Measurements from ENCODE around the gene NFYA.

NFYA gene

DNA sequence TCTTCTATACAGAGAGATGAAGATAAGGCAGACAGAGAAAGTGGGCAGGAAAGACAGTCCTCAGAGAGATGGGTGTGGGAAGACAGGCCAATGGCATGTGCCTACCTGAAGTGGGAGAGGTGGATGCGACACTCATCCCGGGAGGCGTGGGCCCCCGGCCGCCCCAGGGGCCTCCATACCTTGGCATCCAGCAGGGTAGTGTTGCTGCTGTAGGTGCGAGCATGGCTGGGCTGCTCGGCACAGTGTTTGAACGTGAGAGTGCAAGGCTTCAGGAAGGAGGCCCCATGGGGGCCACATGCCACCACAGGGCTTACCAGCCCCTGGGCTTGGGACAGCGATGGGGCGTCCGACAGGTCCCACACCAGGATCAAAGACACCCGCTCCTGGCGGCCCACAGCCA is 39.0 kb upstream of the NFYA start:
- POLR2A ChIA-PET = no interaction called here
- Histone ChIP-seq H3K27ac (ENCODE audit: extremely low read depth, low read depth, low read length) (no peak overlapping the region), H3K36me3 (ENCODE audit: control insufficient read depth in 2 of 2, insufficient read depth in 1 of 2, low read length in 2 of 2) (no peaks in the 10 kb centered on the region), H3K4me1 (ENCODE audit: control insufficient read depth, insufficient read depth, low read length) (no peaks in the 10 kb centered on the region), H3K9me3 (ENCODE audit: control insufficient read depth, insufficient read depth, low read depth, low read length) (no peaks in the 10 kb centered on the region), H3K4me3 (ENCODE audit: low read depth, low read length) (no peak overlapping the region)
- TF ChIP-seq, protein P1, sequence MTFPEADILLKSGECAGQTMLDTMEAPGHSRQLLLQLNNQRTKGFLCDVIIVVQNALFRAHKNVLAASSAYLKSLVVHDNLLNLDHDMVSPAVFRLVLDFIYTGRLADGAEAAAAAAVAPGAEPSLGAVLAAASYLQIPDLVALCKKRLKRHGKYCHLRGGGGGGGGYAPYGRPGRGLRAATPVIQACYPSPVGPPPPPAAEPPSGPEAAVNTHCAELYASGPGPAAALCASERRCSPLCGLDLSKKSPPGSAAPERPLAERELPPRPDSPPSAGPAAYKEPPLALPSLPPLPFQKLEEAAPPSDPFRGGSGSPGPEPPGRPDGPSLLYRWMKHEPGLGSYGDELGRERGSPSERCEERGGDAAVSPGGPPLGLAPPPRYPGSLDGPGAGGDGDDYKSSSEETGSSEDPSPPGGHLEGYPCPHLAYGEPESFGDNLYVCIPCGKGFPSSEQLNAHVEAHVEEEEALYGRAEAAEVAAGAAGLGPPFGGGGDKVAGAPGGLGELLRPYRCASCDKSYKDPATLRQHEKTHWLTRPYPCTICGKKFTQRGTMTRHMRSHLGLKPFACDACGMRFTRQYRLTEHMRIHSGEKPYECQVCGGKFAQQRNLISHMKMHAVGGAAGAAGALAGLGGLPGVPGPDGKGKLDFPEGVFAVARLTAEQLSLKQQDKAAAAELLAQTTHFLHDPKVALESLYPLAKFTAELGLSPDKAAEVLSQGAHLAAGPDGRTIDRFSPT (tag by site-specific recombination; IDR thresholded peaks at IDR 0.05) = no peak
- TF ChIP-seq, protein P2, sequence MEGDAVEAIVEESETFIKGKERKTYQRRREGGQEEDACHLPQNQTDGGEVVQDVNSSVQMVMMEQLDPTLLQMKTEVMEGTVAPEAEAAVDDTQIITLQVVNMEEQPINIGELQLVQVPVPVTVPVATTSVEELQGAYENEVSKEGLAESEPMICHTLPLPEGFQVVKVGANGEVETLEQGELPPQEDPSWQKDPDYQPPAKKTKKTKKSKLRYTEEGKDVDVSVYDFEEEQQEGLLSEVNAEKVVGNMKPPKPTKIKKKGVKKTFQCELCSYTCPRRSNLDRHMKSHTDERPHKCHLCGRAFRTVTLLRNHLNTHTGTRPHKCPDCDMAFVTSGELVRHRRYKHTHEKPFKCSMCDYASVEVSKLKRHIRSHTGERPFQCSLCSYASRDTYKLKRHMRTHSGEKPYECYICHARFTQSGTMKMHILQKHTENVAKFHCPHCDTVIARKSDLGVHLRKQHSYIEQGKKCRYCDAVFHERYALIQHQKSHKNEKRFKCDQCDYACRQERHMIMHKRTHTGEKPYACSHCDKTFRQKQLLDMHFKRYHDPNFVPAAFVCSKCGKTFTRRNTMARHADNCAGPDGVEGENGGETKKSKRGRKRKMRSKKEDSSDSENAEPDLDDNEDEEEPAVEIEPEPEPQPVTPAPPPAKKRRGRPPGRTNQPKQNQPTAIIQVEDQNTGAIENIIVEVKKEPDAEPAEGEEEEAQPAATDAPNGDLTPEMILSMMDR (tag by site-specific recombination; IDR thresholded peaks at IDR 0.05) = no peak
- no peak for TF ChIP-seq ZNF747 (tag by site-specific recombination; IDR thresholded peaks at IDR 0.05)
- TF ChIP-seq, protein P3, sequence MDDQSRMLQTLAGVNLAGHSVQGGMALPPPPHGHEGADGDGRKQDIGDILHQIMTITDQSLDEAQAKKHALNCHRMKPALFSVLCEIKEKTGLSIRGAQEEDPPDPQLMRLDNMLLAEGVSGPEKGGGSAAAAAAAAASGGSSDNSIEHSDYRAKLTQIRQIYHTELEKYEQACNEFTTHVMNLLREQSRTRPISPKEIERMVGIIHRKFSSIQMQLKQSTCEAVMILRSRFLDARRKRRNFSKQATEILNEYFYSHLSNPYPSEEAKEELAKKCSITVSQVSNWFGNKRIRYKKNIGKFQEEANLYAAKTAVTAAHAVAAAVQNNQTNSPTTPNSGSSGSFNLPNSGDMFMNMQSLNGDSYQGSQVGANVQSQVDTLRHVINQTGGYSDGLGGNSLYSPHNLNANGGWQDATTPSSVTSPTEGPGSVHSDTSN (CRISPR knock-in tag; IDR thresholded peaks at IDR 0.05) = no peak
- TF ChIP-seq YY2 (tag by site-specific recombination; IDR thresholded peaks at IDR 0.05) = no peak
- TF ChIP-seq SCRT2 (tag by site-specific recombination; IDR thresholded peaks at IDR 0.05) = no peak
- CTCF ChIA-PET = no interaction called here

DNA sequence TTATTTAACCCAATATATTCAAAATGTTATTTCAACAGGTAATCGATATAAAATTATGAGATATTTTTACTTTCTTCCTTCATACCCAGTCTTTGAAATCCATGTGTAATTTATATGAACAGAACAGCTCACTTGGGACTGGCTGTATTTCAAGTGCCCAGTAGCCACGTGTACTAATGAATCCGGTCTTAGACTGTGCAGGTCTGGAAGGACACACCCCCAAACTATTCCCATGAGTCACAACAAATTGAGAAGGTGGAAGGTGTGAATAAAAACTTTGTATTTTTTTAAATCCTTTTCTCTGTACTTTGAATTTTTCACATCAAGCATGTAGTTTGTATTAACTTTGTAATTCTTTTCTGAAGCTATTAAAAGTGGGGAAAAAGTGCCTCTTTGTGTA is 36.6 kb upstream of the NFYA start:
- Histone ChIP-seq H3K4me3 (ENCODE audit: low read depth, low read length) (no peak overlapping the region), H3K27ac (ENCODE audit: extremely low read depth, low read depth, low read length) (no peak overlapping the region), H3K4me1 (ENCODE audit: control insufficient read depth, insufficient read depth, low read length) (no peaks in the 10 kb centered on the region), H3K36me3 (ENCODE audit: control insufficient read depth in 2 of 2, insufficient read depth in 1 of 2, low read length in 2 of 2) (no peaks in the 10 kb centered on the region), H3K9me3 (ENCODE audit: control insufficient read depth, insufficient read depth, low read depth, low read length) (no peaks in the 10 kb centered on the region)
- ChIA-PET POLR2A (interaction anchor here (1.2 kb wide), 1 partner anchor 36 kb away, joined by 3 read pairs; the partner anchor contains the start of gene NFYA), CTCF (interaction anchor here (0.6 to 8.3 kb wide), 14 partner anchors 9 to 708 kb away, joined by 3 to 146 read pairs (median 4); partner anchors contain the start of gene APOBEC2)
- TF ChIP-seq KLF10 (tag by site-specific recombination; IDR thresholded peaks at IDR 0.05) (peak; percentile 41; the same call in 1 of the 2 replicates), ZNF654 (tag by site-specific recombination; IDR thresholded peaks at IDR 0.05; ENCODE audit: low read depth) (no peak)

DNA sequence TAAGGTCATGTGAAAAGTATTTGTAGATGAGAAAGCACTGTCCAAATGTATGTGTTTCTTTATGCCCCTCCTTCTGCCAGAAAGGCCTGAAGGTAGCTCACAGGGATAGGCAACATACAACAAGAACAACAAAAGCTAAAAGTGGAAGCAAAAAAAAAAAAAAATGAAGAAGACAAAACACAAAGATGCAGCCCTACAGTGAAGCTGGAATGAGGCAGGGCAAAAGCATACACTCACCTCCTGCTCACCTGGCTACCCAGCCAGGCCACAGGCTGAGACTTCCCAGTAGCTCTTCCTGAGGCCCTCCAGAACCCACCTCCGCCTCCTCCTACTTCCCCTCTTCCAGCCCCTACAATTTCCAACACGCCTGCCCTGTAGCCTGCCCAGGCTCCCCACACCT is 36.2 kb upstream of the NFYA start:
- TF ChIP-seq ZNF274 (IDR thresholded peaks at IDR 0.05; ENCODE audit: low read length) = no peak
- TF ChIP-seq ZNF274 (tag by site-specific recombination; IDR thresholded peaks at IDR 0.05; ENCODE audit: borderline replicate concordance) = no peak
- TF ChIP-seq, protein P4, sequence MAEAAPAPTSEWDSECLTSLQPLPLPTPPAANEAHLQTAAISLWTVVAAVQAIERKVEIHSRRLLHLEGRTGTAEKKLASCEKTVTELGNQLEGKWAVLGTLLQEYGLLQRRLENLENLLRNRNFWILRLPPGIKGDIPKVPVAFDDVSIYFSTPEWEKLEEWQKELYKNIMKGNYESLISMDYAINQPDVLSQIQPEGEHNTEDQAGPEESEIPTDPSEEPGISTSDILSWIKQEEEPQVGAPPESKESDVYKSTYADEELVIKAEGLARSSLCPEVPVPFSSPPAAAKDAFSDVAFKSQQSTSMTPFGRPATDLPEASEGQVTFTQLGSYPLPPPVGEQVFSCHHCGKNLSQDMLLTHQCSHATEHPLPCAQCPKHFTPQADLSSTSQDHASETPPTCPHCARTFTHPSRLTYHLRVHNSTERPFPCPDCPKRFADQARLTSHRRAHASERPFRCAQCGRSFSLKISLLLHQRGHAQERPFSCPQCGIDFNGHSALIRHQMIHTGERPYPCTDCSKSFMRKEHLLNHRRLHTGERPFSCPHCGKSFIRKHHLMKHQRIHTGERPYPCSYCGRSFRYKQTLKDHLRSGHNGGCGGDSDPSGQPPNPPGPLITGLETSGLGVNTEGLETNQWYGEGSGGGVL (tag by site-specific recombination; IDR thresholded peaks at IDR 0.05) = no peak
- no peak for TF ChIP-seq ZNF501 (tag by site-specific recombination; IDR thresholded peaks at IDR 0.05)
- no peak for TF ChIP-seq ZNF664 (tag by site-specific recombination; IDR thresholded peaks at IDR 0.05)
- no peak for TF ChIP-seq TRIM28 (IDR thresholded peaks at IDR 0.05; ENCODE audit: borderline replicate concordance, low read length)
- no peak for TF ChIP-seq ZNF654 (tag by site-specific recombination; IDR thresholded peaks at IDR 0.05; ENCODE audit: low read depth)
- no peak for TF ChIP-seq ZNF112 (tag by site-specific recombination; IDR thresholded peaks at IDR 0.05)
- TF ChIP-seq, protein P5, sequence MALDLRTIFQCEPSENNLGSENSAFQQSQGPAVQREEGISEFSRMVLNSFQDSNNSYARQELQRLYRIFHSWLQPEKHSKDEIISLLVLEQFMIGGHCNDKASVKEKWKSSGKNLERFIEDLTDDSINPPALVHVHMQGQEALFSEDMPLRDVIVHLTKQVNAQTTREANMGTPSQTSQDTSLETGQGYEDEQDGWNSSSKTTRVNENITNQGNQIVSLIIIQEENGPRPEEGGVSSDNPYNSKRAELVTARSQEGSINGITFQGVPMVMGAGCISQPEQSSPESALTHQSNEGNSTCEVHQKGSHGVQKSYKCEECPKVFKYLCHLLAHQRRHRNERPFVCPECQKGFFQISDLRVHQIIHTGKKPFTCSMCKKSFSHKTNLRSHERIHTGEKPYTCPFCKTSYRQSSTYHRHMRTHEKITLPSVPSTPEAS (tag by site-specific recombination; IDR thresholded peaks at IDR 0.05) = no peak
- TF ChIP-seq ZNF596 (tag by site-specific recombination; IDR thresholded peaks at IDR 0.05) = no peak
- no peak for TF ChIP-seq YY1 (tag by site-specific recombination; IDR thresholded peaks at IDR 0.05)
- no peak for TF ChIP-seq SETDB1 (IDR thresholded peaks at IDR 0.05; ENCODE audit: insufficient read length, low read length)
- TF ChIP-seq EGR2 (tag by site-specific recombination; IDR thresholded peaks at IDR 0.05; ENCODE audit: low read depth) = 0 out of 2 replicates have a peak, but pooled peaks have one; percentile 43
- TF ChIP-seq ZNF324 (tag by site-specific recombination; IDR thresholded peaks at IDR 0.05) = no peak
- TF ChIP-seq ZNF76 (tag by site-specific recombination; IDR thresholded peaks at IDR 0.05; ENCODE audit: borderline replicate concordance, low read depth) = no peak
- TF ChIP-seq ZNF184 (tag by site-specific recombination; IDR thresholded peaks at IDR 0.05) = no peak
- peak; percentile 35; the same call in 1 of the 2 replicates for TF ChIP-seq ZFHX2 (tag by site-specific recombination; conservative IDR thresholded peaks at IDR 0.05)
- Histone ChIP-seq H3K4me3 (ENCODE audit: low read depth, low read length) (no peak overlapping the region), H3K9me3 (ENCODE audit: control insufficient read depth, insufficient read depth, low read depth, low read length) (no peaks in the 10 kb centered on the region), H3K36me3 (ENCODE audit: control insufficient read depth in 2 of 2, insufficient read depth in 1 of 2, low read length in 2 of 2) (no peaks in the 10 kb centered on the region), H3K27ac (ENCODE audit: extremely low read depth, low read depth, low read length) (no peak overlapping the region), H3K4me1 (ENCODE audit: control insufficient read depth, insufficient read depth, low read length) (no peaks in the 10 kb centered on the region)
- CTCF ChIA-PET = interaction anchor here (0.6 to 8.3 kb wide), 14 partner anchors 10 to 1143 kb away, joined by 3 to 146 read pairs (median 4); partner anchors contain the start of gene APOBEC2
- POLR2A ChIA-PET = interaction anchor here (1.2 kb wide), 1 partner anchor 36 kb away, joined by 3 read pairs; the partner anchor contains the start of genes NFYA and OARD1

Measured in HEK293 (cell line).